A673 (cell line): ENCODE measurements around the gene DLG5.

ENCODE experiments used
- EZH2 ChIP-seq: fragments of 200-600 bp; sonication (generic); IDR thresholded peaks from 2 replicates; pipeline ENCODE4 v1.6.1; 2017; ENCODE audit warnings: borderline replicate concordance, low read depth, mild to moderate bottlenecking, mixed read lengths, antibody characterized with exemption, low read length; ENCODE audit not compliant: poor library complexity, severe bottlenecking
- TF ChIP-seq, protein P1 (sequence below): fragments of 300-800, 200-600 bp; sonication (generic); conservative IDR thresholded peaks from 2 replicates; pipeline ENCODE4 v1.5.1; 2017; ENCODE audit warnings: low read depth, mild to moderate bottlenecking, antibody characterized with exemption, low read length, moderate library complexity, mixed read lengths

DNA sequence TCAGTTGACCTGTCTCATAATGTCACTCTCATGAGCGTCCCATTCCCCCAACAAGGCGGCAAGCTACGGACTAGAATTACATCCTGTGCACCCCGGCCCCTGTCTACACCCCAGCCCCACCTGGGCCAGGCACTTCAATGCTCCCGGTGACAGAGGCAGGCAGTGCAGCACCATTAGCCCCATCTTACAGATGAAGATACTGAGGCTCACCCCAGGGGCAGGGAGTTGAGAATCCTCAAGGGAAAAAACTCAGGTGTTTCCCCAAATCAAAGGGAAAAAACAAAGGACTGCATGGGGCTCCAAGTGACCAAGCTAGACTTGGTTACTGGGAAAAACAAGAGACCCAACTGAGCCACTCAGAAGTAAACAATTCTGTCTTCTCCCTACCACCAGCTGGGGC, 4.5 kb downstream of the DLG5 start:
- no peak for TF ChIP-seq EZH2
- TF ChIP-seq, protein P1, sequence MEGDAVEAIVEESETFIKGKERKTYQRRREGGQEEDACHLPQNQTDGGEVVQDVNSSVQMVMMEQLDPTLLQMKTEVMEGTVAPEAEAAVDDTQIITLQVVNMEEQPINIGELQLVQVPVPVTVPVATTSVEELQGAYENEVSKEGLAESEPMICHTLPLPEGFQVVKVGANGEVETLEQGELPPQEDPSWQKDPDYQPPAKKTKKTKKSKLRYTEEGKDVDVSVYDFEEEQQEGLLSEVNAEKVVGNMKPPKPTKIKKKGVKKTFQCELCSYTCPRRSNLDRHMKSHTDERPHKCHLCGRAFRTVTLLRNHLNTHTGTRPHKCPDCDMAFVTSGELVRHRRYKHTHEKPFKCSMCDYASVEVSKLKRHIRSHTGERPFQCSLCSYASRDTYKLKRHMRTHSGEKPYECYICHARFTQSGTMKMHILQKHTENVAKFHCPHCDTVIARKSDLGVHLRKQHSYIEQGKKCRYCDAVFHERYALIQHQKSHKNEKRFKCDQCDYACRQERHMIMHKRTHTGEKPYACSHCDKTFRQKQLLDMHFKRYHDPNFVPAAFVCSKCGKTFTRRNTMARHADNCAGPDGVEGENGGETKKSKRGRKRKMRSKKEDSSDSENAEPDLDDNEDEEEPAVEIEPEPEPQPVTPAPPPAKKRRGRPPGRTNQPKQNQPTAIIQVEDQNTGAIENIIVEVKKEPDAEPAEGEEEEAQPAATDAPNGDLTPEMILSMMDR, result no peak
